GM23338 (cell line): Measurements from ENCODE around the gene HOXA9. TPM values are rescaled to one million over a fixed set of nuclear protein-coding genes. Genes with fewer than 3 reads are reported as not detected.

Source experiments
- ATAC-seq: fragments of 200-7000 bp; cut with Tn5 transposase; 3 replicates; pipeline ENCODE4 v1.9.1; 2020
- DNase-seq: peaks from one replicate; pipeline ENCODE4 v3.0.0-alpha.2; 2015; ENCODE audit warnings: low spot score
- H2AFZ ChIP-seq: fragments of 200-600 bp; sonication (generic); 2 replicates; pipeline ENCODE4 v1.8.0; 2016; ENCODE audit warnings: antibody characterized with exemption, mild to moderate bottlenecking, moderate library complexity
- H3F3A ChIP-seq: fragments of 200-600 bp; sonication (generic); replicated peaks from 2 replicates; pipeline ENCODE4 v1.8.0; 2017; ENCODE audit warnings: antibody characterized with exemption, mixed run types, low read depth
- H3K27ac ChIP-seq: fragments of 200-600 bp; sonication (generic); 2 replicates; pipeline ENCODE4 v1.6.1; 2016; ENCODE audit warnings: low read depth
- H3K27me3 ChIP-seq: fragments of 200-600 bp; sonication (generic); 2 replicates; pipeline ENCODE4 v1.8.0; 2016; ENCODE audit warnings: mild to moderate bottlenecking, mixed run types, moderate library complexity; ENCODE audit not compliant: insufficient read depth
- H3K36me3 ChIP-seq: fragments of 200-600 bp; sonication (generic); 2 replicates; pipeline ENCODE4 v1.8.0; 2016; ENCODE audit warnings: mild to moderate bottlenecking; ENCODE audit not compliant: insufficient read depth
- H3K4me1 ChIP-seq: fragments of 200-600 bp; sonication (generic); 2 replicates; pipeline ENCODE4 v1.8.0; 2016; ENCODE audit warnings: mild to moderate bottlenecking, moderate library complexity; ENCODE audit not compliant: insufficient read depth
- H3K4me2 ChIP-seq: fragments of 200-600 bp; sonication (generic); 2 replicates; pipeline ENCODE4 v1.7.1; 2017; ENCODE audit warnings: mixed run types
- H3K4me3 ChIP-seq: fragments of 200-600 bp; sonication (generic); 2 replicates; pipeline ENCODE4 v1.6.1; 2016; ENCODE audit warnings: mixed run types
- H3K79me2 ChIP-seq: fragments of 200-600 bp; sonication (generic); replicated peaks from 2 replicates; pipeline ENCODE4 v1.8.0; 2017; ENCODE audit warnings: mild to moderate bottlenecking; ENCODE audit not compliant: insufficient read depth
- H3K9me2 ChIP-seq: fragments of 200-600 bp; sonication (generic); 2 replicates; pipeline ENCODE4 v1.8.0; 2017; ENCODE audit not compliant: insufficient read depth
- H4K20me1 ChIP-seq: fragments of 200-600 bp; sonication (generic); replicated peaks from 2 replicates; pipeline ENCODE4 v1.8.0; 2017; ENCODE audit warnings: mild to moderate bottlenecking; ENCODE audit not compliant: insufficient read depth
- H3K27ac Mint-ChIP-seq: 2 replicates; pipeline ENCODE4 v1.8.0; 2020; ENCODE audit warnings: inconsistent platforms, mild to moderate bottlenecking, moderate library complexity, mixed read lengths
- H3K27me3 Mint-ChIP-seq: 3 replicates; pipeline ENCODE4 v1.8.0; 2022; ENCODE audit warnings: low read depth, mild to moderate bottlenecking, moderate library complexity, mixed read lengths, inconsistent platforms; ENCODE audit not compliant: insufficient read depth, poor library complexity
- H3K36me3 Mint-ChIP-seq: 3 replicates; pipeline ENCODE4 v1.8.0; 2021; ENCODE audit warnings: low read depth, mild to moderate bottlenecking, inconsistent platforms, moderate library complexity, mixed read lengths
- H3K4me1 Mint-ChIP-seq: 3 replicates; pipeline ENCODE4 v1.8.0; 2020; ENCODE audit warnings: mild to moderate bottlenecking, inconsistent platforms, mixed read lengths
- H3K4me3 Mint-ChIP-seq: 3 replicates; pipeline ENCODE4 v1.8.0; 2021; ENCODE audit warnings: moderate library complexity, mild to moderate bottlenecking, inconsistent platforms, mixed read lengths
- H3K9me3 Mint-ChIP-seq: 3 replicates; pipeline ENCODE4 v1.8.0; 2020; ENCODE audit warnings: moderate library complexity, mild to moderate bottlenecking, inconsistent platforms, mixed read lengths
- EZH2 ChIP-seq: fragments of 200-600 bp; sonication (generic); IDR thresholded peaks from one replicate; pipeline ENCODE4 v1.8.0; 2017; ENCODE audit warnings: antibody characterized with exemption, mild to moderate bottlenecking, low read depth; ENCODE audit not compliant: unreplicated experiment
- NANOG ChIP-seq: IDR thresholded peaks from 2 replicates; pipeline ENCODE4 v1.6.1; 2016; ENCODE audit warnings: antibody characterized with exemption, borderline replicate concordance
- ZNF114 ChIP-seq: fragments of 250-450 bp; sonication (Bioruptor Pico); IDR thresholded peaks from 2 replicates; pipeline ENCODE4 v1.5.0; 2020; ENCODE audit warnings: mild to moderate bottlenecking, moderate library complexity
- polyA plus RNA-seq: library from polyadenylated mRNA; unstranded; fragments of >200 nt; fragmentation: Nextera tagmentation; extraction: Ambion mirVana; gene quantifications from 2 replicates; pipeline ENCODE4 v1.2.1, GENCODE V29; 2016
- total RNA-seq: library from RNA; depleted of rRNA; stranded (reverse); fragments of >200 nt; shearing (Covaris generic); gene quantifications from 2 replicates; pipeline ENCODE4 v1.2.3, GENCODE V29; 2014
- TF ChIP-seq, protein P1 (sequence below): IDR thresholded peaks from 2 replicates; pipeline ENCODE4 v1.6.1; 2016; ENCODE audit warnings: antibody characterized with exemption
- TF ChIP-seq, protein P2 (sequence below): IDR thresholded peaks from one replicate; pipeline ENCODE4 v1.6.1; 2018; ENCODE audit warnings: antibody characterized with exemption; ENCODE audit not compliant: unreplicated experiment
- TF ChIP-seq, protein P3 (sequence below), 2 experiments: fragments of 200-600 bp in 1 of 2; sonication (generic) in 1 of 2; conservative IDR thresholded peaks; 2 replicates each; pipeline versions ENCODE4 v1.5.1 to v1.6.1; 2016 to 2017; ENCODE audit warnings: antibody characterized with exemption in 2 of 2, low read depth in 2 of 2, mild to moderate bottlenecking in 2 of 2, moderate library complexity in 1 of 2

Gene HOXA9
- total and polyA plus RNA-seq, 2 experiments from 2014 or later: not detected

- TF ChIP-seq, protein P1, sequence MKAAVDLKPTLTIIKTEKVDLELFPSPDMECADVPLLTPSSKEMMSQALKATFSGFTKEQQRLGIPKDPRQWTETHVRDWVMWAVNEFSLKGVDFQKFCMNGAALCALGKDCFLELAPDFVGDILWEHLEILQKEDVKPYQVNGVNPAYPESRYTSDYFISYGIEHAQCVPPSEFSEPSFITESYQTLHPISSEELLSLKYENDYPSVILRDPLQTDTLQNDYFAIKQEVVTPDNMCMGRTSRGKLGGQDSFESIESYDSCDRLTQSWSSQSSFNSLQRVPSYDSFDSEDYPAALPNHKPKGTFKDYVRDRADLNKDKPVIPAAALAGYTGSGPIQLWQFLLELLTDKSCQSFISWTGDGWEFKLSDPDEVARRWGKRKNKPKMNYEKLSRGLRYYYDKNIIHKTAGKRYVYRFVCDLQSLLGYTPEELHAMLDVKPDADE: no peak
- TF ChIP-seq, protein P2, sequence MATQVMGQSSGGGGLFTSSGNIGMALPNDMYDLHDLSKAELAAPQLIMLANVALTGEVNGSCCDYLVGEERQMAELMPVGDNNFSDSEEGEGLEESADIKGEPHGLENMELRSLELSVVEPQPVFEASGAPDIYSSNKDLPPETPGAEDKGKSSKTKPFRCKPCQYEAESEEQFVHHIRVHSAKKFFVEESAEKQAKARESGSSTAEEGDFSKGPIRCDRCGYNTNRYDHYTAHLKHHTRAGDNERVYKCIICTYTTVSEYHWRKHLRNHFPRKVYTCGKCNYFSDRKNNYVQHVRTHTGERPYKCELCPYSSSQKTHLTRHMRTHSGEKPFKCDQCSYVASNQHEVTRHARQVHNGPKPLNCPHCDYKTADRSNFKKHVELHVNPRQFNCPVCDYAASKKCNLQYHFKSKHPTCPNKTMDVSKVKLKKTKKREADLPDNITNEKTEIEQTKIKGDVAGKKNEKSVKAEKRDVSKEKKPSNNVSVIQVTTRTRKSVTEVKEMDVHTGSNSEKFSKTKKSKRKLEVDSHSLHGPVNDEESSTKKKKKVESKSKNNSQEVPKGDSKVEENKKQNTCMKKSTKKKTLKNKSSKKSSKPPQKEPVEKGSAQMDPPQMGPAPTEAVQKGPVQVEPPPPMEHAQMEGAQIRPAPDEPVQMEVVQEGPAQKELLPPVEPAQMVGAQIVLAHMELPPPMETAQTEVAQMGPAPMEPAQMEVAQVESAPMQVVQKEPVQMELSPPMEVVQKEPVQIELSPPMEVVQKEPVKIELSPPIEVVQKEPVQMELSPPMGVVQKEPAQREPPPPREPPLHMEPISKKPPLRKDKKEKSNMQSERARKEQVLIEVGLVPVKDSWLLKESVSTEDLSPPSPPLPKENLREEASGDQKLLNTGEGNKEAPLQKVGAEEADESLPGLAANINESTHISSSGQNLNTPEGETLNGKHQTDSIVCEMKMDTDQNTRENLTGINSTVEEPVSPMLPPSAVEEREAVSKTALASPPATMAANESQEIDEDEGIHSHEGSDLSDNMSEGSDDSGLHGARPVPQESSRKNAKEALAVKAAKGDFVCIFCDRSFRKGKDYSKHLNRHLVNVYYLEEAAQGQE: no peak
- TF ChIP-seq, protein P3, sequence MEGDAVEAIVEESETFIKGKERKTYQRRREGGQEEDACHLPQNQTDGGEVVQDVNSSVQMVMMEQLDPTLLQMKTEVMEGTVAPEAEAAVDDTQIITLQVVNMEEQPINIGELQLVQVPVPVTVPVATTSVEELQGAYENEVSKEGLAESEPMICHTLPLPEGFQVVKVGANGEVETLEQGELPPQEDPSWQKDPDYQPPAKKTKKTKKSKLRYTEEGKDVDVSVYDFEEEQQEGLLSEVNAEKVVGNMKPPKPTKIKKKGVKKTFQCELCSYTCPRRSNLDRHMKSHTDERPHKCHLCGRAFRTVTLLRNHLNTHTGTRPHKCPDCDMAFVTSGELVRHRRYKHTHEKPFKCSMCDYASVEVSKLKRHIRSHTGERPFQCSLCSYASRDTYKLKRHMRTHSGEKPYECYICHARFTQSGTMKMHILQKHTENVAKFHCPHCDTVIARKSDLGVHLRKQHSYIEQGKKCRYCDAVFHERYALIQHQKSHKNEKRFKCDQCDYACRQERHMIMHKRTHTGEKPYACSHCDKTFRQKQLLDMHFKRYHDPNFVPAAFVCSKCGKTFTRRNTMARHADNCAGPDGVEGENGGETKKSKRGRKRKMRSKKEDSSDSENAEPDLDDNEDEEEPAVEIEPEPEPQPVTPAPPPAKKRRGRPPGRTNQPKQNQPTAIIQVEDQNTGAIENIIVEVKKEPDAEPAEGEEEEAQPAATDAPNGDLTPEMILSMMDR (conservative IDR thresholded peaks at IDR 0.05; ENCODE audit: low read depth in 2 of 2): no peak
Observed at GRCh38 chr7:27149842-27150567, 15.3 kb downstream of the HOXA9 start (continued).

DNA sequence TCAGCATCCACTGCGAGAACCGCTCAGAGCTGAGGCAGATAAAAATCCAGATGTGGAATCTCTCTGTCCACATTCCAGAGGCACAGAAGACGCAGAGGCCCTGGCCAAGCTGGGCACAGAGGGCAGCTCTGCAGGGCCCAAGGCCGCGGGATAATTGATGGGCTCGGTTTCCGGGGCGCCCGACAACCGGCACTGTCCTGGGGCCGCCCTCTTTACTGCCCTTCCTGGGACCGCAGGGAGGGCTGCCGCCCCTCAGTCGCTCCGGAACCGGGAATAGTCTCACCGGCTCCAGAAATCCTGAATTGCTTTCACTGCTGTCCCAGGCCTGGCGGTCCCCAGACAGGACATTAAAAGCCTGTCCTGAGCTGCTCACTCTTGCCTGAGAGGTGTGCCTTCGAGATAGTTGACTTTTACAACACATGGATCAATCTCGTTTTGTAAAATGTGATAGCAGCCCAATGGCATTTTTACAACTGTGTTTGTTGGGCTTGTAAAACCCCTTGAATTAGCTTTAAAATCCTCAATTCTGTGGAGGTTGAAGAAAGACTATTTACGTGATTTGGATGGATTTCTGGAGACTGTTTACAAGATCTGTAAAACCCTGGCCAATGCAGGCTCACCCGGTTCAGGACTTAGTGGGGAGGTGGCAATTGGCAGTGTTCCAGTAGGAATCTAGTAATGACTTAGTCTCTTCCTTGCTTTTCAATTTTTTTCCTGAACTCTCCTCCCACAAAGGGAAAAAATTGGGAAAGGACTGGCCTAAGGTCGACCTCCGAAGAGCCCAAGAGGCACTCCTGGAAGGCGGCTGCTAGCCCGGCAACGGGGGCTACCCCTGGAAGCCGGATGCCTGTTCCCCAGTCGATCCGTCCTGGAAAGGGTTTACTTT, 16.3 kb downstream of the HOXA9 start:
- ATAC-seq (no peak), DNase-seq (peak; percentile 17)
- Histone ChIP-seq H3K4me3 (no peak overlapping the region), H3K79me2 (no peaks in the 10 kb centered on the region), H2AFZ (no peak overlapping the region), H3K4me2 (no peak overlapping the region; the same call in 1 of the 2 replicates), H3K9me2 (no peaks in the 10 kb centered on the region), H3K36me3 (no peaks in the 10 kb centered on the region), H3K4me1 (peaks cover 20% of the 10 kb centered on the region), H3F3A (peaks cover 43% of the 10 kb centered on the region), H3K27ac (no peak overlapping the region), H4K20me1 (peaks cover 53% of the 10 kb centered on the region), H3K27me3 (peaks cover 100% of the 10 kb centered on the region)
- Mint-ChIP-seq H3K4me3 (no peak overlapping the region), H3K27ac (no peak overlapping the region), H3K9me3 (peaks cover 21% of the 10 kb centered on the region), H3K4me1 (peaks cover 15% of the 10 kb centered on the region), H3K27me3 (peaks cover 100% of the 10 kb centered on the region), H3K36me3 (no peaks in the 10 kb centered on the region; the same call in 2 of the 3 replicates)
- TF ChIP-seq NANOG: no peak
- no peak for TF ChIP-seq ZNF114 (CRISPR knock-in tag)
- TF ChIP-seq, protein P3 (conservative IDR thresholded peaks at IDR 0.05; ENCODE audit: low read depth in 2 of 2): no peak
- TF ChIP-seq EZH2: peak; percentile 92
